H1 (cell line): ENCODE results near the gene JAKMIP2. TPM values are rescaled to one million over a fixed set of nuclear protein-coding genes. Genes with fewer than 3 reads are reported as not detected.

ENCODE experiments used
- CTCF ChIP-seq, 3 experiments: IDR thresholded peaks; 1 replicate in 2 of 3; 2 replicates in 1 of 3; pipeline versions ENCODE4 v1.5.1 to v1.6.1; 2011; ENCODE audit warnings: low read length in 3 of 3, mild to moderate bottlenecking in 3 of 3, inconsistent platforms in 2 of 3, low read depth in 1 of 3, moderate library complexity in 1 of 3; ENCODE audit not compliant: insufficient read depth in 1 of 3; ENCODE audit errors: control extremely low read depth in 1 of 3
- E2F6 ChIP-seq: IDR thresholded peaks from 2 replicates; pipeline ENCODE4 v1.6.1; 2012; ENCODE audit warnings: inconsistent platforms
- HDAC2 ChIP-seq, 2 experiments: fragments of 300-600 bp in 1 of 2; sonication (generic) in 1 of 2; IDR thresholded peaks; 2 replicates each; pipeline ENCODE4 v1.6.1; 2011 to 2012; ENCODE audit warnings: low read depth in 2 of 2, low read length in 2 of 2, mild to moderate bottlenecking in 2 of 2, moderate library complexity in 2 of 2, borderline replicate concordance in 1 of 2, inconsistent platforms in 1 of 2
- JUN ChIP-seq: IDR thresholded peaks from 2 replicates; pipeline ENCODE4 v1.6.1; 2011; ENCODE audit warnings: low read depth, mild to moderate bottlenecking, improper control_type of control experiment, low read length
- SAP30 ChIP-seq: fragments of 300-600 bp; sonication (generic); IDR thresholded peaks from 2 replicates; pipeline ENCODE4 v1.7.1; 2012; ENCODE audit warnings: low read length, moderate library complexity, mild to moderate bottlenecking, inconsistent platforms; ENCODE audit not compliant: insufficient read depth, insufficient replicate concordance
- TAF7 ChIP-seq: optimal IDR thresholded peaks from 2 replicates; pipeline ENCODE3; 2011; ENCODE audit warnings: low read depth, mild to moderate bottlenecking, inconsistent platforms, low read length, moderate library complexity, borderline replicate concordance
- polyA plus RNA-seq, 7 experiments: library from polyadenylated mRNA; depleted of rRNA in 3 of 7; stranded (reverse) in 5 of 7; unstranded in 2 of 7; fragments of >200 nt in 5 of 7; fragments of 200-250 nt in 2 of 7; gene quantifications; 1 replicate in 5 of 7; 2 replicates in 1 of 7; 4 replicates in 1 of 7; pipeline versions ENCODE4 v1.2.1 to v1.2.3, GENCODE V29; 2011 to 2013; ENCODE audit warnings: missing spikeins in 2 of 7, mixed read lengths in 2 of 7
- total RNA-seq: library from RNA; stranded (reverse); fragmentation: NEBNext Ultra II Directional; extraction: Animal tissue kit (Norgen Biotek cat#: 25700); gene quantifications from 2 replicates; pipeline ENCODE4 v1.2.1, GENCODE V29; 2021

JAKMIP2 gene
- total and polyA plus RNA-seq, 2 of the 8 experiments (the other 6 are each of a cell fraction or from before 2014, with no cell fraction given), result 2.4 to 13.6 TPM

- TF ChIP-seq SAP30, result no peak
- no peak for TF ChIP-seq HDAC2 (IDR thresholded peaks at IDR 0.05; ENCODE audit: borderline replicate concordance in 1 of 2, low read depth in 2 of 2, low read length in 2 of 2)
- TF ChIP-seq TAF7, result no peak
- TF ChIP-seq E2F6, result no peak
- TF ChIP-seq CTCF (IDR thresholded peaks at IDR 0.05; ENCODE audit: control extremely low read depth in 1 of 3, insufficient read depth in 1 of 3, low read depth in 1 of 3, low read length in 3 of 3), result no peak
- TF ChIP-seq JUN, result no peak
- TF ChIP-seq, all 59 proteins: peak for 0
These were observed 7.3 kb upstream of the JAKMIP2 start (continued) for GRCh38 chr5:147789820-147790219.
